Measurements from ENCODE around the gene DSCAM.
"Not testable (repeated sequence)": the region's sequence is repeated elsewhere in the genome, so short reads cannot be mapped to it uniquely, and the experiment has no call there.

Gene DSCAM

GRCh38 chr21:40335704-40336103 lies 511.3 kb downstream of the DSCAM start:
- no peak for DNase-seq (ENCODE audit: extremely low read depth, low read depth)
- TF ChIP-seq, protein P1, sequence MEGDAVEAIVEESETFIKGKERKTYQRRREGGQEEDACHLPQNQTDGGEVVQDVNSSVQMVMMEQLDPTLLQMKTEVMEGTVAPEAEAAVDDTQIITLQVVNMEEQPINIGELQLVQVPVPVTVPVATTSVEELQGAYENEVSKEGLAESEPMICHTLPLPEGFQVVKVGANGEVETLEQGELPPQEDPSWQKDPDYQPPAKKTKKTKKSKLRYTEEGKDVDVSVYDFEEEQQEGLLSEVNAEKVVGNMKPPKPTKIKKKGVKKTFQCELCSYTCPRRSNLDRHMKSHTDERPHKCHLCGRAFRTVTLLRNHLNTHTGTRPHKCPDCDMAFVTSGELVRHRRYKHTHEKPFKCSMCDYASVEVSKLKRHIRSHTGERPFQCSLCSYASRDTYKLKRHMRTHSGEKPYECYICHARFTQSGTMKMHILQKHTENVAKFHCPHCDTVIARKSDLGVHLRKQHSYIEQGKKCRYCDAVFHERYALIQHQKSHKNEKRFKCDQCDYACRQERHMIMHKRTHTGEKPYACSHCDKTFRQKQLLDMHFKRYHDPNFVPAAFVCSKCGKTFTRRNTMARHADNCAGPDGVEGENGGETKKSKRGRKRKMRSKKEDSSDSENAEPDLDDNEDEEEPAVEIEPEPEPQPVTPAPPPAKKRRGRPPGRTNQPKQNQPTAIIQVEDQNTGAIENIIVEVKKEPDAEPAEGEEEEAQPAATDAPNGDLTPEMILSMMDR (IDR thresholded peaks at IDR 0.05; ENCODE audit: low read depth, low read length, missing control alignments), result no peak
- no peak overlapping the region for H3K4me3 ChIP-seq (replicated peaks; ENCODE audit: low read depth, low read length)

DNA sequence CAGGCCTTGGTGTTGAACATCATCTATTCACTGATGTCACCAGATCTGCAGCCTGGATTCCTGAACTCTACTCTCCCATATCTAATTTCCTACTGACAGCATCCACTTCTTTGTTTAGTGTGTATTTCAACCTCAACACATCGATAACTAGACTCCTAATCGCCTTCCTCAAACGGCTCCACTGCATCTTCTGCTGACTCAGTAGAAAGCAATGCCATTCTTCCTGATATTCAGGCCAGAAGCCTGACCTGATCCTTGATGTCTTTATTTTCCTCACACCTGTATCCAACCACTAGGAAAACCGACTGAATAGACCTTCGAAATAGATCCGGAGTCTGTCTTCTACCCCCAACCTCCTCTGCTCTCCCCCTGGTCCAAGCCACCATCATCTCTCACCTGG lies 512.8 kb downstream of the DSCAM start:
- H3K4me3 ChIP-seq (replicated peaks; ENCODE audit: low read depth, low read length), result no peak overlapping the region
- TF ChIP-seq, protein P1 (IDR thresholded peaks at IDR 0.05; ENCODE audit: low read depth, low read length, missing control alignments), result no peak
- no peak for DNase-seq (ENCODE audit: extremely low read depth, low read depth)

- H3K4me3 ChIP-seq (replicated peaks; ENCODE audit: low read depth, low read length), result no peak overlapping the region
- no peak for DNase-seq (ENCODE audit: extremely low read depth, low read depth)
- TF ChIP-seq, protein P1 (IDR thresholded peaks at IDR 0.05; ENCODE audit: low read depth, low read length, missing control alignments), result no peak
Measured at GRCh38 chr21:40333731-40334130, 513.2 kb downstream of the DSCAM start.

DNA sequence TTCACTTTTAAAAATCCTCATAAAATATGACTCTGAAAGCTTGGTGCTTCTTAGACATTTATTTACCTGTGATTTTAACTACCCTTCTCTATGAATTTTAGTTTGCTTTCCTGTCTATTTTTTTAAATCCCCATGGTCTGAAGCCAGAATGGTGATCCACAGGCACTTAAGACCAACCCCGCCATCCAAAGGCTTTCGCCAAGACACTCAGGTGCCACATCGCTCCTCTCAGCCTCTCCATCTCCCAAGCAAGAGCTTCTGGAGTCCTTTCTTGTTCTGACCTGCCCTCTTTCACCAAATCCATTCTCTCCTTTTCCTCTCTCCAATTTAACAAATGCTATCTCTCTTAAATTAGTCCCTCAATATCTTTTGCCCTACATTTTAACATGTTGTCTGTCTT lies 515.2 kb downstream of the DSCAM start:
- H3K4me3 ChIP-seq (replicated peaks; ENCODE audit: low read depth, low read length), result no peak overlapping the region
- DNase-seq (ENCODE audit: extremely low read depth, low read depth), result no peak
- TF ChIP-seq, protein P1 (IDR thresholded peaks at IDR 0.05; ENCODE audit: low read depth, low read length, missing control alignments), result no peak

DNA sequence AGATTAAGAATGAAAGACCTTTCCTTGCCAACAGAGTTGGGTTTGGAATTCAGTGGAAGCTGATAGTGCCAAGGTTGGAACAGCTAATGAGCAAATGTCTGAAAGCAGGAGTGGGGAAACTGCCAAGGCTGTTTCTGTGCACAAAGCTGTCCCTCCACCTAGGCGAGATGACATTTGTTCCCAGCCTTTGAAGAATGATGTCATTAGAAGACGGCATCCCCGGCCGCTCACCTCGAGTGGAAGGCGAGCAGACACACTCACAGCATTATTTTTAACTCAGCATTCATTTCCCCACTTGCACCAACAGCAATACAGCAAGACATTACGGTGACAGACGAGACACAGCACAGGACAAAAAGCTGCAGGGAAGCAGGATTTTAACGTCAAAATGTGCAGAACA lies 515.8 kb downstream of the DSCAM start:
- TF ChIP-seq, protein P1 (IDR thresholded peaks at IDR 0.05; ENCODE audit: low read depth, low read length, missing control alignments), result no peak
- no peak for DNase-seq (ENCODE audit: extremely low read depth, low read depth)
- H3K4me3 ChIP-seq (replicated peaks; ENCODE audit: low read depth, low read length), result no peak overlapping the region

- H3K4me3 ChIP-seq (replicated peaks; ENCODE audit: low read depth, low read length), result no peak overlapping the region
- DNase-seq (ENCODE audit: extremely low read depth, low read depth), result no peak
- TF ChIP-seq, protein P1 (IDR thresholded peaks at IDR 0.05; ENCODE audit: low read depth, low read length, missing control alignments), result no peak
Measured at GRCh38 chr21:40324389-40324788, 522.6 kb downstream of the DSCAM start.

DNA sequence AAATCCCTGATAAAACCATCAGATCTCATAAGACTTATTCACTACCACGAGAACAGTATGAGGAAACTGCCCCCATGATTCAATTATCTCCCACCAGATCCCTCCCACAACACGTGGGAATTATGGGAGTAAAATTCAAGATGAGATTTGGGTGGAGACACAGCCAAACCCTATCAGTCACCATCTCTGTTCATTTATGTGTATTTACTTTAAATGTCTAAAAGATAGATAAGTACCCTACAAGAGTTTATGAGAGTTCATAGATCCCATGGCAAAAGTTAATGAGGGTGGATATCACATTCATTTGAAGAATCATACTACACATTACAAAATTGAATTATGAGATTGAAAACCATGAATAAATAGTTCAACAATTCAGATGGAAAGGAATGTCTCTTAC lies 526.2 kb downstream of the DSCAM start:
- H3K4me3 ChIP-seq (replicated peaks; ENCODE audit: low read depth, low read length); DNase-seq (ENCODE audit: extremely low read depth, low read depth): not testable (repeated sequence)
